HG03565 (cell line): ENCODE data around the gene URI1.

Source experiments
- ATAC-seq: cut with Tn5 transposase; IDR thresholded peaks from one replicate; pipeline ENCODE4 v1.9.1; 2021; ENCODE audit warnings: mild to moderate bottlenecking, moderate library complexity; ENCODE audit not compliant: unreplicated experiment

URI1 gene

DNA sequence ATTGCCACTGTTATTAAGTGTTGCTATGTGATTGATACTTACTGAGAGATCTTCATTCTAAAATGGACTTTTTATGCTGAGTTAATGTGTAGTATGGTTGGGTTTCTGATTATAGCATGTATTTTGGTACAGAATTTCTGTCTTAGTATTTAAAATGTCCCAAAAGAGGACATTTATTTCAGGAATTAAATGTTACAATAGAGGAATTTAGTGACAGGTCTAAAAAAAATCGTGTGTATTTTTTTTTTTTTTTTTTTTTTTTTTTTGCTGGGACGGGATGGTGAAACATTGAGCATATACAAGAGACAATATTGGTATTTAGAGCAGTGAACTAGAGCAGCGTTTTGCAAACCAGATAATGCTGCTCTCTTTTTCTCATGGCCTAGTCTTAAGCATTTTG lies 27.9 kb downstream of the URI1 start:
- ATAC-seq, result no peak

DNA sequence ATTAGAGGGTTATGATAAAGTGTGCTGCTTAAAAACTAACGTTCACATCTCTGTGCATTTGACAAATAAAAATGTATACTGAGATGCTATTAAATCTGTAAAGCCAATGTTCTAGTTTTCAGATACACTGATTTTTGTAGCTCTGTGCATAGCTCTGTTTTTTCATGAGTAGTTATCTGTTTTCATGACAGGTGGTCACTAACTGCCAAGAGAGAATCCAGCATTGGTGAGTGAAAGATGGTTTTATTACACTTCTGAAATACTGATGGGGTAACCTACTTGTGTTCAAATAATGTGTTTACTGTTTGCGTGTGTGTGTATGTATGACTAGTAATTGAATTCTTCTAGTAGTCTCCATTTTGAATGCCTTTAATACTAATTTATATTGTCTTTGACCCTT lies 29.0 kb downstream of the URI1 start:
- no peak for ATAC-seq

DNA sequence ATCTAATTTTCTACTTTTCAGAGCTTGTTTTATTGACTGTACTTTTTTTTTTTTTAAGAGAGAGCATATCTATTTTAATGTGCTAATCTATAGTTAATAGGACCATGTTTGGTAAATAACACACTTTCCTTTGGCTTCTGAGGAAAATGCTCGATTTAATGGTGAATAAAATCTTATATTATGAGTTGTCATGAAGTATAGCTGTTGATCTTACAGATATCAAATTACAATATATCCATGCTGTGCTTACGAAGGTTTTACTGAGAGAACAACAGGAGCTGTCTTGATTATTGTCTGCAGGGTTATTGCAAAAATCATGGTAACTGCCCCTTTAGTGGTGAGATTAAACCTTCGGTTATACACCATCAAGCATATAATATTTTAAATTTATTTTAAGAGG lies 29.6 kb downstream of the URI1 start:
- no peak for ATAC-seq

DNA sequence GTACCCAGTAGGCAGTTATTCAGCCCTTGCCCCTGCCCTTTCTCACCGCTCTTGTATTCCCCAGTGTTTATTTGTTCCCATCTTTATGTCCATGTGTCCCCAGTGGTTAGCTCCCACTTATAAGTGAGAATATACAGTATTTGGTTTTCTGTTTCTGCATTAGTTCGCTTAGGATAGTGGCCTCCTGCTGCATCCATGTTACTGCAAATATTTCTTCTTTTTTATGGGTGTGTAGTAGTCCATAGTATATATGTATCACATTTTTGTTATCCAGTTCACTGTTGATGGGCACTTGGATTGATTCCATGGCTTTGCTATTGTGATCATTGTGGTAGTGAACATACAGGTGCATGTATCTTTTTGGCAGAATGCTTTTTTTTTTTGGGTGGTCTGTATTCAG lies 32.7 kb downstream of the URI1 start:
- no peak for ATAC-seq

DNA sequence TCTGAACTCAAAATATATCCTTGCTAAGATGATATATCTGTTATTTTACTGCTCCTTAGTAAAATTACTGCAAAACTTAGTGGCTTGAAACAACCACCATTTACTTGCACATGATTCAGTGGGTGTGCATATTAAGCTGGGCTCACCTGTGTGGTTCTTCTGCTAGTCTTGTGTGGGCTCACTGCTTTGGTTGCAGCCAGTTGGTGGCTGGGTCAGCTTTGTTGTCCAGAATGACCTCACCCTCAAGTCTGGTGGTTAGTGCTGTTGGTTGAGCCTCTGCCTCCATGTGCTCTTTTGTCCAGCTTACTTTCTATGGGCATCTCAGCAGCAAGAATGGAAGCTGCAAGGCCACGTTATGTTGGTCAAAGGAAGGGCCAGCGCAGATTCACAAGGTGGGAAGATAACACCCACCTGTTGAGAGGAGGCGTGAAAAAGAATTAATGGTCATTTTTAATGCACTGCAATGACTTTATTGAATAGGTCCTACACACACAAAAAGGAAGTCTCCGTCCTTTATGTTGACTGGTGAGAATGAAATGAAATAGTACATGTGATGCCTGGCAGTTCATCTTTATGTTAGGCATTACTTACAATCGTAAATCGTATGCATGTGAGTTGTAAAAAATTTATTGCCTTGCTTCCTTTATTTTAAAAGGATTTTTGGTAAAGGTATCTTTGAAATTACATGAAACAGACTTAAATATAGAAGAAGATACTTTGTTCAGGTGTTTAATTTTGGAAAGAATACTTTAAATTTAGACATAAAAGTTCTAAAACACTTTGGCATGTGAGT lies 34.3 kb downstream of the URI1 start:
- ATAC-seq, result no peak

DNA sequence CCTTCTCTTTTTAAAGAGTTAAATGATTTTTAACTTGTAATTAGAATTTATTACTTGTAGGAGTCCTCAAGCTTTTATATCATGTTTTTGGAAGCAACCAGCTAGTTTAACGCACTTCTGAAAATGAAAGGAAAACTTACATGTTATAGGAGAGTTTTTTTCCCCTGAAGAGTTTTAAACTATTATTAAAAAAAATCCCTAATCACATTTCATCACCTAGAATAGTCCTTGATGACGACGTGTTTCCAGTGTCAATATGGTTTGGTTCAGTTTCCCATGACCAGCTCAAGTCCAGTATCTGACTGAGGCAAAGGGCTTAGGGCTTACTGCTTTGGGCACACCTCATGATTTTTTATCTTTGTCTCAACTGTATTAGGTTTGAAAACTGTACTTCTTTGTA lies 36.0 kb downstream of the URI1 start:
- ATAC-seq, result no peak

DNA sequence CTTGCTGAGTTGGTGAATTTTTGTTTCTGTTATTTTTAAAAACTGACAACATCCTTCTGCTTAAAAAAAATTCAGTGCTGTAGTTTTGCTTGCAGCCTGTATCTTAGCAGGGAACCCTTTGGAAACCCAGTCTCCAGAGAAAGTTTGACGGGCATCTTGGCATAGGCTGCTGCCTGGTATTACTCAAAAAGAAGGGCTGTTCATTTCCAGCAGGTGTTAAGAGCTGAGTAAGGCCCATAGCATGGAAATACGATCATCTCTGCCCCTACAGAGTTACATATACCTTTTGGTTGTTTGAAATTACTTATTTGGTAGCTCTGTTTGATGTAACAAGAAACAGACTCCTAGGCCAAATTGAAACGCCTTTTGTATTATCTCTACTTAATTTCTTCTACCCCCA lies 41.5 kb downstream of the URI1 start:
- ATAC-seq, result no peak

DNA sequence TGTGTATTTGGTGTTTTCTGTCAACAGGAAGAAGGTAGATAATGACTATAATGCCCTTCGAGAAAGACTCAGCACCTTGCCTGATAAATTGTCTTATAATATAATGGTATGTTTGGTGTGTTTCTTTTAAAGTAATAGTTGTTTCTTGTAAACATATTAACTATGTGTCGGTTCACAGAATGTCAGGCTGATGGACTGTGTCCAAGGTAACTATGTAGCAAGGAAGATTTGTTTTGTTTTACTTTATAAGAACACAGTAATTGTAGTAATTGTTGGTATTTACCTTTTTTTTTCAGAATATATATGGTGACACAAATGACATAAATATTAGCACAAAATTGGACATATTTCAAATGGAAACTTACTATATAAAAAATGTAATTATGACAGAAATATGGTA lies 43.2 kb downstream of the URI1 start:
- ATAC-seq, result no peak

DNA sequence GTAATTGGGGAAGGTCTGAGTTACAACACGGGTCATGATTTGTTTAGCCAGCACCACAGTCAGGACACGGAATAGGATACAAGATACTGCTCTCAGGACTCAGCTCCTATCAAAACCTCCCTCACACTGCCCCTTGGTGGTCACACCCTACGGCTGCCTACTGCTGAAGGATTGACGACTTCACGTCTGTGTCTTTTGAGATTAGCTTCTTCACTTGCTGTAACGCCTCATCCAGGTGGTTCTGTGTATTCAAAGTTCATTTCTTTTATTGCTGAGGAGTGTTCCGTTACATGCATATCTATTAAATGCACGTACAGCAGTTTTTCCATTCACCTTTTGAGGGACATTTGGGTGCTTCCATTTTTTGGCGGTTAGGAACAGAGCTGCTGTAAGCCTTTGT lies 46.3 kb downstream of the URI1 start:
- no peak for ATAC-seq

DNA sequence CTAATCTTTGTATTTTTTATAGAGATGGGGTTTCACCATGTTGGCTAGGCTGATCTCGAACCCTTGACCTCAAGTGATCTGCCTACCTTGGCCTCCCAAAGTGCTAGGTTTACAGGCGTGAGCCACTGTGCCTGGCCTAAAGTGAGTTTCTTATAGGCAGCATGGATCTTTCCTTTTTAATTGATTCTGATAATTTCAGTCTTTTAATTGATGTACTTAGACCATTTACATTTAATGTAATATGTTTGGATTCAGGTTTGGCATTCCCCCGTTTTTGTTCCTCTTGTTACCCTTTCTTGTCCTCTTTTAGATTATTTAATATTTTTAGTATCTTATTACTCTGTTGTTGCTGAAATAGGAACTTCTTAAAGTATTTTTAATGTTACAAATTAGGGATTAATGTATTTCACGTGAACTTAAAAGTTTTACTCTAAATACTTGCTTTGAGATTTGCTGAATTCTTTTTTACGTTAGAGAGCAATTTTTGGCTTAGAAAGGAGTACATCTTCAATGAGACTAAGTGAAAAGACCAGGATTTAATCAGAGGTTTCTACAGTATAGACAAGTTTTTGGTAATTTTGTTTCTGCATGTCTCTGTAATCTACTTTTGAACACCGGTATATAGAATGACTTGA lies 50.3 kb downstream of the URI1 start:
- no peak for ATAC-seq

DNA sequence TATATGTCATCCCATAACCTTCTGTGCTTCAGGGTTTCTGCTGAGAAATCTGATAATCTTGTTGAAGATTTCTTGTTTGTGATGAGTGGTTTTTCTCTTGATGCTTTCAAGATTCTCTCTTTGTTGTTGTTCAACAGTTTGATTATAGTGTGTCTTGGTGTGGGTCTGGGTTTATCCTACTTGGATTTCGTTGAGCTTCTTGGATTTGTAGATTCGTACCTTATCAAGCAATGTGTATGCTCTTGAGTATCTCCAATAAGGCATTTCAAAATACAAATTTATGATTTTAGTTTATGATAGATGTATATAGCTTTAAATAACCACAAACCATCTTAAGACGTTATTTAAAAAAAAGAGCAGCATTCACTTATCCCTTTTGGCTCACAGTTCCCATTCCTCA lies 57.5 kb downstream of the URI1 start:
- no peak for ATAC-seq

DNA sequence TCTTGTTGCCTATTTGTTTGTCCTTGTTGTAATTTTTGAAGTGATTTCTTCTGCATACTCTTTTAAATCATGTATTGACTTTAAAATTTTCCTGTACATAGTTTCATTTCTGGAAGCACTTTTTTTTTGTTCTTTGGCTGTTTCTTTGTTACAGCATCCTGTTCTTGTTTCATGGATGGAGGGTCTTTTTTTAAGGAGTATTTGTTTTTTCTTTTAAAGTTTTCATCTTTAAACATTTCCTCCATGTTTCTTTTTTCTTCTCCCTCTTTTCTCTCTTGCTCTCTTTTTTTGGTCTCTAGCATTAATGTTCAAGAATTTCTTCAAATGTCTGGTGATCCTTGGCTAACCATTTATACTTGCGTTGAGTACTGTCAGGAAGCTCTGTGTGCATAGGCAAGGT lies 58.8 kb downstream of the URI1 start:
- ATAC-seq, result no peak

DNA sequence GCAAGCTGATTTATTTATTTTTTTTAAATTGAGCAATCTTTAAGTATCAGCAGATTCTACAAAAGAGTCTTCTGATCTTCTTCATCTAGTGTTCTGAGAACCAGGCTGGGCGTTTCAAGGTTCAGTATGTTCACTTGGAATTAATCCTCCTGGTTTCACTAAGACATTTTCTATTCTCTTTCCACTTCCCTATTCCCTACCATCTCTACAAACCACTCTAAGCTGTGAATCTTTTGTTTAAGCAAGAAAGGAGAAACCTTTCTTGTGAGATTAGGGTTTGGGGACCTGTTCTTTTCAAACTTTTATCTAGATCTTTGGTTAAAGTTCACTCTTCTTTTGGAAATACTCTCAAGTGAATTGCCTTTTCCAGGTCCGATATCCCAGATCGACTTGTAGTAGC lies 59.3 kb downstream of the URI1 start:
- ATAC-seq, result no peak

DNA sequence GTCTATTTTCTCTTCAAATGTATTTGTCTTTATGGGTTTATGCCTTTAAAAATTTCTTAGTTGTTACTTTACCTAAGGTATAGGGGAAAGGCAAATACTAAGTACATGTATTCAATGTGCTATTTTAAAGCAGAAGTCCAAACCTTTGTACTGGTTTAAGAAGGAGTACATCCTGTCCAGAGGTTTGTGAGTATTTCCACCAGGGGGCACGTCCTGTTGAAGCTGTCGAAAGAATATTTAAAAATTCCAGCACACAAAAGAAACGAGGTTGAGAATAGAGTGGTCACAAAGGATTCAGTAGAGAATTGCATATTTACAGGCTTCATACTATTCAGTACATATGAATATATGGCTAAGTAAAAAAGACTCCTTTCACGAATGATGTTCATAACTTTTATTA lies 59.8 kb downstream of the URI1 start:
- ATAC-seq, result no peak

DNA sequence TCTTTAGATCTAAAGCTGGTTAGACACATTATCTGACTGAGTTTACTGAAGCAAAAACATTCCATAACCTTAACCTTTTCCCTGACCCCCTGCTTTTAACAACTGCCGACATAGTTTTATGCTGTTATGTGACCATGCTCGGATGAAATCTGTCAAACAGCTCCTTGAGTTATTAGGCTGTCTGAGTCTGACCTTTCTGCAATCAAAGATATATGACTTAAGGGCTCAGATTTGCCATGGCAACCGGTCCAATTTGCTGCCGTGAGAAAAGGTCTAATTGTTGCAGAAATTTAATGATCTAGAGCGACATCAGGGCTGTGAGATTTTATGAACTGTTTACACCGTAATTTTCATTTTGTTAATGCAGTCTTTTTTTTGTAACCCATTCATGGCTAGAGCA lies 61.8 kb downstream of the URI1 start:
- ATAC-seq, result no peak

DNA sequence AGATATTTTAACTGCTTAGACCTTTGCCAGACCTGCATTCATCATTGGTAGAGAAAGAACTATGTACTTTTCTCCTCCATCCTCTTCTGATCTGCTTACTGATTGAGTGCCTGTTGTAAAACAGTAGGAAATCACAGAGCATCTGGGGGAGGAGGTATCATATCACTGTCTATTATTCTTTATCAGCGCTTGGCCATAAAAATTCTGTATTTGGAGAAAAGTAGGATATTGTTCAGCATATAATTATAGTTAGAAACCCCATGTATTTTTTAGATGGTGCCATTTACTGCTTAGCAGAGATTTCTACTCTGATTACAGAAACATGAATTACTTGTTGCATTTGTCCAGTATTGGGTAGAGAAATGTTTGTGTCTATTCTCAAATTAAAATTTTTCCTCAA lies 62.4 kb downstream of the URI1 start:
- no peak for ATAC-seq

DNA sequence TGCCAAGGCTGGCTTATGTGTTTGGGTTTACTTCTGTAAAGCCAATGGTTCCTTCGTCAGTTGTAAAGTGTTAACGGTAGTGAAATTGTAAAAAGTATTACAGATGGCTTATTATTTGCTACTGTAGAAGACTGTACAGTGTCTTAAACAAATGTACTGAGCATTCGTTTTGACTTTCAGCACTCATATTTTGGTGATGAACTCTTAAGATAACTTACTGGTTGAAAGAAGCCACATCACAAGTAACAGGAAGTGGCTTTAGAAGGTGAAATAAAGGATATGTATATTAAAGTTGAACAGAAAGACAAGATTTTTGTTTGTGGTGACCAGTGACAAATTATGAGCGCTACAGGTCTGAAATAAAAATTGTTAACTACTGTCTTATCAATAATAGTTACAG lies 64.2 kb downstream of the URI1 start:
- ATAC-seq, result no peak

DNA sequence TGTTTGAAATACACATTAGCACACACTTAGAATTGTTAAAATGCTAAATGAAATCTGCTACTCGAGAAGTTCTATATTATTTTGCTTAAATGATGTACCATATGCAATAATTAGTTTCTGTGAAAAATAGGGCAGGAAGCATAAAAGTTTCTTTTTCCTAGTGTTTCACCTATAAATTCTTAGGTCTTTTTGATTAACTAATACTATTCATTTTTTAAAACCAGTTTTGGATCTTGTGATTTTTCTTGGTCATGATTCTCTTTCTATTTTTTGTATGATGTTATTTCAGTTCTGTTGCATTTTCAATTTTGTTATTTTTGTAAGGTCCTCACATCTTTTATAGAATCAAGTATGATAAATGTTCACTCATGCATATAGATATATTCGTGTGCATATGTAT lies 66.1 kb downstream of the URI1 start:
- no peak for ATAC-seq

DNA sequence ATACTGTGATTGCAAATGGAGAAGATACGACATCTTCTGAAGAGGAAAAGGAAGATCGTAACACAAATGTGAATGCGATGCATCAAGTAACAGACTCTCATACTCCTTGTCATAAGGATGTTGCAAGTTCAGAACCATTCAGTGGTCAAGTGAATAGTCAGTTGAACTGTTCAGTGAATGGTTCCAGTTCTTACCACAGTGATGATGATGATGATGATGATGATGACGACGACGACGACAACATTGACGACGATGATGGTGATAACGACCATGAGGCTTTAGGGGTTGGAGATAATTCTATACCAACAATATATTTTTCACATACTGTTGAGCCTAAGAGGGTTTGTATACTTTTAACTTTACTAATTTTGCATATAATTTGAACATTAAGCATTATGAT lies 67.0 kb downstream of the URI1 start:
- no peak for ATAC-seq

DNA sequence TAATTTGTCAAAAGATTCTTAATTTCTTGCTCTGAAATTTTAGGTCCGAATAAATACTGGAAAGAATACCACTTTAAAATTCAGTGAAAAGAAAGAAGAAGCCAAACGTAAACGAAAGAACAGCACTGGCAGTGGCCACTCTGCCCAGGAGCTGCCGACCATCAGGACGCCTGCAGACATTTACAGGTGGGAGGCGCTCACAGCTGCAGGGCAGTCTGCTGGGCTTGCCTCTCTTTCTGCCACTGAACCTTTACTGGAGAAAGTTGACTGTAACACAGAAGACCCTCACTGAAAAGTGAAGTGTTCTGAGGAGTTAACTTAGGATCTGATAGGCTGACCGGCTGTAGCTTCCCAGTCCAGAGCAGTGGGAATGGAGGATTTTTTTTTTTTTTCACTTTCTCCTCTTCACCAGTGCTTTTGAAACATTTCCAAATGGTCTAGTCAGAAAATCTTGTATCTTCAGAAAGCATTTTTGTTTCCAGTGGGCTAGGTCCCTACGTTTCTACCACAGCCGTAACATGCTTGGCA lies 69.1 kb downstream of the URI1 start:
- no peak for ATAC-seq

DNA sequence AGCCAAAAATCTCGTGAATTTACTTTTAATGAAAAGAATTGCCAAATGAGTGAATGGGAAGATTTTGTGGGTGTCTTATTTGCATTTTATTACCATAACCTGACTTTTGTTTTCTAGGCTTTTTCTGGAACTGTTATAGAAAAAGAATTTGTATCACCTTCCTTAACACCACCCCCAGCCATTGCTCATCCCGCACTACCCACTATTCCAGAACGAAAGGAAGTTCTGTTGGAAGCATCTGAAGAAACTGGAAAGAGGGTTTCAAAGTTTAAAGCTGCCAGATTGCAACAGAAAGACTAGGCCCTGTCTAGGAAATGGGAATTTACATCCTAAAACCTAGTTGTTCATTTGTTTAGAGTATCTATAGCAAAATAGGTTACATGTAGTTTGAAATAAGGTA lies 72.7 kb downstream of the URI1 start:
- ATAC-seq, result no peak

DNA sequence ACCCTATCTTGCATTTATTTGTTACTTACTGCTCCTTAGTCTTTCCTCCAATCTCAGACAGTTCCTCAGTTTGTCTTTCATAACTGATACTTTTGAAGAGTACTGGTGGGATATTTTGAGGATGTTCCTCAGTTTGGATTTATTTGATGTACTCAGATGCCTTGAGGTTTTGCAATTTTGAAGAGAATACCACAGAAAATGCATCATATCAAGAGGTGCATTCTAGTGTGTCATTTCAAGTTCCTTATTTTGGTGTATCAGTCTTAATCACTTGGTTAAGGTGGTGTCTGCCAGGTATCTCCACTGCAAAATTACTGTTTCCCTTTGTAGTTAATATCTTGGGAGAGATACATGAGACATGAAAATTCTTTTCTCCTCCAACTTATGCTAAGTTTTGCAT lies 75.1 kb downstream of the URI1 start:
- ATAC-seq, result peak; percentile 87

DNA sequence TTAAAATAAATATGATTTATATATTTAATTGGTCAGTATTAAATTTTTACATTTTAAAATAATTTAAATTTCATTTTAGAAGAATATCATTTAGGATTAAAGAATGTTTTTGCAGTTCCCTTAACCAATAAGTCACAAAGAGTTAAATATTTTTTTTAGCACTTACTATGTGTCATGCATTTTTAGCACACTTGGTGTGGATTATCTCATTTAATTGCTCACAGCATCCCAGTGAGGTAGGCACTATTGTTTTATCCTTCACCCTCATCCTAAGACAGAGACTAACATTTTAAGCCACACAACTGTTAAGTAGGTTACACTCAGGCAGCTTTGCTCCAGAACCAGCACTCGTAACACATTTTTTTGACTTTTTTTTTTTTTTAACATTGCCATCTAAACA lies 78.2 kb downstream of the URI1 start:
- no peak for ATAC-seq
